Stimulated activated naive CD8-positive, alpha-beta T cell treated with anti-CD3 and anti-CD28 coated beads, Interleukin-15, amount 100 ng/mL, for 72 hours (primary cell): ENCODE data around the gene DPYD.
A peak's percentile ranks its signal among the peaks of the same experiment; 100 is the strongest.

Experiments
- ATAC-seq: fragments of 150-1000 bp; cut with Tn5 transposase; 2 replicates; pipeline ENCODE4 v1.10.0; 2021; ENCODE audit warnings: mild to moderate bottlenecking, moderate library complexity
- DNase-seq, 2 donors: peaks; one replicate each; pipeline ENCODE4 v3.0.0; 2021 to 2022
- H3K27ac Mint-ChIP-seq, 2 donors: one replicate each; pipeline ENCODE4 v1.8.0; 2022; ENCODE audit warnings: mild to moderate bottlenecking in 2 of 2, mixed read lengths in 2 of 2, moderate library complexity in 2 of 2
- H3K27me3 Mint-ChIP-seq: one replicate; pipeline ENCODE4 v1.8.0; 2022; ENCODE audit warnings: mixed read lengths
- H3K4me1 Mint-ChIP-seq: one replicate; pipeline ENCODE4 v1.8.0; 2022; ENCODE audit warnings: mild to moderate bottlenecking, mixed read lengths
- H3K4me3 Mint-ChIP-seq, 2 donors: one replicate each; pipeline ENCODE4 v1.8.0; 2022; ENCODE audit warnings: mild to moderate bottlenecking in 2 of 2, mixed read lengths in 2 of 2, moderate library complexity in 1 of 2
- H3K9me3 Mint-ChIP-seq, 2 donors: one replicate each; pipeline ENCODE4 v1.8.0; 2022; ENCODE audit warnings: mixed read lengths in 2 of 2

DPYD gene

GRCh38 chr1:97883823-97884222, 37.0 kb downstream of the DPYD start:
- Mint-ChIP-seq H3K9me3 (peaks cover 11 to 13% of the 10 kb centered on the region in 2 donors), H3K27ac (no peak overlapping the region), H3K4me3 (no peak overlapping the region), H3K27me3 (no peaks in the 10 kb centered on the region), H3K4me1 (peaks cover 22% of the 10 kb centered on the region)
- DNase-seq (no peak), ATAC-seq (no peak)

GRCh38 chr1:97877307-97877706, 43.5 kb downstream of the DPYD start:
- ATAC-seq, result no peak
- no peaks in the 10 kb centered on the region for H3K4me1 Mint-ChIP-seq
- H3K9me3 Mint-ChIP-seq, result no peaks in the 10 kb centered on the region
- no peak overlapping the region for H3K4me3 Mint-ChIP-seq
- H3K27me3 Mint-ChIP-seq, result no peaks in the 10 kb centered on the region
- no peak for DNase-seq
- no peak overlapping the region for H3K27ac Mint-ChIP-seq

- no peak for ATAC-seq
- Mint-ChIP-seq H3K27me3 (no peaks in the 10 kb centered on the region), H3K4me3 (no peak overlapping the region), H3K27ac (no peak overlapping the region), H3K9me3 (no peaks in the 10 kb centered on the region), H3K4me1 (no peaks in the 10 kb centered on the region)
- no peak for DNase-seq
Observed at GRCh38 chr1:97875996-97876395, 44.8 kb downstream of the DPYD start.

DNA sequence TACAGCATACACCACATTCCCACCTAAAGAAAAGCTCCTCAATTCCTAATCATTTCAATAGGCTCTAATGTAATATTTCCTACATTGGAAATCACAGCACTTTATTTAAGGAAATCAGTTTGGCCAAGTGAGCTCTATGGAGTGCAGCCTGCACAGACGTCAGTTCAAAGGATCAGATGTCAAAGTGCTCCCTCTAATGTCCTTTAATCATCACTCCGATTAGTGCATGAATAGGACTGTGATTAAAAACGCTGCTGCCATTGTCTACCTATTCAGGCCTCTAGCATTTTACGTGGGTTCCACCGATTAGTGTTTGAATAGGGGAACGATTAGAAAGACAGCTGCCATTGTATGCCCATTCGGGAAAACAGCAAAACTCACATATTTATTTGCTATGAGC, 50.2 kb downstream of the DPYD start:
- Mint-ChIP-seq H3K27me3 (no peaks in the 10 kb centered on the region), H3K4me3 (no peak overlapping the region), H3K27ac (no peak overlapping the region), H3K9me3 (peaks cover 14 to 19% of the 10 kb centered on the region in 2 donors), H3K4me1 (peaks cover 9% of the 10 kb centered on the region)
- no peak for DNase-seq
- ATAC-seq, result no peak

GRCh38 chr1:97869441-97869840, 51.4 kb downstream of the DPYD start:
- no peaks in the 10 kb centered on the region for H3K27me3 Mint-ChIP-seq
- ATAC-seq (no peak), DNase-seq (no peak)
- no peak overlapping the region for H3K27ac Mint-ChIP-seq
- H3K4me1 Mint-ChIP-seq, result peaks cover 20% of the 10 kb centered on the region
- peaks cover 14 to 19% of the 10 kb centered on the region in 2 donors for H3K9me3 Mint-ChIP-seq
- H3K4me3 Mint-ChIP-seq, result no peak overlapping the region

GRCh38 chr1:97867127-97867526, 53.7 kb downstream of the DPYD start:
- DNase-seq (no peak), ATAC-seq (no peak)
- peaks cover 14 to 19% of the 10 kb centered on the region in 2 donors for H3K9me3 Mint-ChIP-seq
- H3K27ac Mint-ChIP-seq, result no peak overlapping the region
- no peak overlapping the region for H3K4me3 Mint-ChIP-seq
- no peaks in the 10 kb centered on the region for H3K27me3 Mint-ChIP-seq
- H3K4me1 Mint-ChIP-seq, result peaks cover 26% of the 10 kb centered on the region

- peaks cover 14 to 19% of the 10 kb centered on the region in 2 donors for H3K9me3 Mint-ChIP-seq
- no peaks in the 10 kb centered on the region for H3K27me3 Mint-ChIP-seq
- peaks cover 26% of the 10 kb centered on the region for H3K4me1 Mint-ChIP-seq
- H3K27ac Mint-ChIP-seq, result peak overlapping the region in 1 of 2 donors; percentile 44
- no peak for ATAC-seq
- no peak for DNase-seq
- H3K4me3 Mint-ChIP-seq, result peak overlapping the region in 1 of 2 donors; percentile 29
Observed at GRCh38 chr1:97864615-97865014, 56.2 kb downstream of the DPYD start.

- Mint-ChIP-seq H3K9me3 (no peaks in the 10 kb centered on the region), H3K4me3 (no peak overlapping the region), H3K27me3 (no peaks in the 10 kb centered on the region), H3K4me1 (peaks cover 16% of the 10 kb centered on the region), H3K27ac (no peak overlapping the region)
- ATAC-seq (no peak), DNase-seq (no peak)
Observed at GRCh38 chr1:97853221-97853620, 67.6 kb downstream of the DPYD start.

- ATAC-seq, result peak; percentile 65
- Mint-ChIP-seq H3K4me3 (peak overlapping the region; percentile 41 to 61), H3K4me1 (peaks cover 16% of the 10 kb centered on the region), H3K9me3 (no peaks in the 10 kb centered on the region), H3K27me3 (no peaks in the 10 kb centered on the region), H3K27ac (peak overlapping the region; percentile 28 to 83)
- no peak for DNase-seq
Observed at GRCh38 chr1:97849345-97850340, 71.2 kb downstream of the DPYD start.

- H3K4me1 Mint-ChIP-seq, result peaks cover 16% of the 10 kb centered on the region
- no peaks in the 10 kb centered on the region for H3K27me3 Mint-ChIP-seq
- DNase-seq (no peak), ATAC-seq (no peak)
- H3K9me3 Mint-ChIP-seq, result no peaks in the 10 kb centered on the region
- no peak overlapping the region for H3K4me3 Mint-ChIP-seq
- no peak overlapping the region for H3K27ac Mint-ChIP-seq
Observed at GRCh38 chr1:97845805-97846204, 75.0 kb downstream of the DPYD start.

GRCh38 chr1:97844552-97845089, 76.2 kb downstream of the DPYD start:
- Mint-ChIP-seq H3K4me3 (no peak overlapping the region), H3K9me3 (no peaks in the 10 kb centered on the region), H3K27ac (no peak overlapping the region), H3K27me3 (no peaks in the 10 kb centered on the region), H3K4me1 (peaks cover 6% of the 10 kb centered on the region)
- ATAC-seq, result peak; percentile 35
- no peak for DNase-seq

DNA sequence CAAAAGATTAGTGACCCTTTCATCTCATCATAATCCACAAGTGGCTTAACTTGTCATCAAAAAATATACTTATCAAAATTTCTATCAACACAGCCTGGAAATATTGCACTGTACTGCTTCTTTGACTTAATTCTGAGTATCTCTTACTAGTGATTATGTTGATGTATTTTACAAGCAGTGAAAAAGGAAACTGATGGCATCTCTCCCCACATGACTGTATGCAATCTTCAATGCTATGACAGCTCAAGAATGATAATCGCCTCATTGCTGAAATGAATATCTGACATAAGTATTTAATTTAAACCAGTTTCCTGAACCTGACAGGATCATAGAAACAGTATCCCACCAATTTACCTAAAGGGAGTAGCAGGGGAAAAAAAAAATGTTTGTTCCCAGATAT, 79.5 kb downstream of the DPYD start:
- Mint-ChIP-seq H3K4me1 (no peaks in the 10 kb centered on the region), H3K4me3 (no peak overlapping the region), H3K27me3 (no peaks in the 10 kb centered on the region), H3K9me3 (peaks cover 0 to 5% of the 10 kb centered on the region in 2 donors), H3K27ac (no peak overlapping the region)
- ATAC-seq (no peak), DNase-seq (no peak)

GRCh38 chr1:97837161-97837560, 83.7 kb downstream of the DPYD start:
- ATAC-seq (no peak), DNase-seq (no peak)
- Mint-ChIP-seq H3K4me3 (no peak overlapping the region), H3K27me3 (no peaks in the 10 kb centered on the region), H3K9me3 (peaks cover 0 to 5% of the 10 kb centered on the region in 2 donors), H3K4me1 (no peaks in the 10 kb centered on the region), H3K27ac (no peak overlapping the region)

- no peak for DNase-seq
- Mint-ChIP-seq H3K27me3 (no peaks in the 10 kb centered on the region), H3K27ac (peak overlapping the region in 1 of 2 donors; percentile 40), H3K4me3 (no peak overlapping the region), H3K9me3 (peaks cover 0 to 5% of the 10 kb centered on the region in 2 donors), H3K4me1 (no peaks in the 10 kb centered on the region)
- ATAC-seq, result no peak
Observed at GRCh38 chr1:97834899-97835298, 85.9 kb downstream of the DPYD start.

DNA sequence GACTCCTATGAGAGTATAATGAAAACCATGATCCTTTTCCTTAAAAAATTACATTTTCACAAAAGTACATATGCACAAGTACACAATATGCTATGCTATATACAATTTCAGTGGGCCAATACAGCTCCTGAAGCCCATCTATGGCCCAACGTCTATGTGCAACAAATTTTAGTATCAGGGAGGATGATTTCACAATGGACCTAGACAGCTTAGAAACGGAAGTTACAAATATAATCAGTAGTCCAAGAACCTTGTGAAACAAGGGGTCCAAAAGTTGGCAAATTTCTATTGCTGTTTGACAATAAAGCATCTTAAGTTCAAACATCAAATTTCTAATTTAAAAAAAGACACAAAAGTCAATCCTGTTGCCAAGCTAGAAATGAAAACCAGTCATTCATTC, 87.0 kb downstream of the DPYD start:
- H3K4me3 Mint-ChIP-seq, result no peak overlapping the region
- no peaks in the 10 kb centered on the region for H3K4me1 Mint-ChIP-seq
- no peaks in the 10 kb centered on the region for H3K27me3 Mint-ChIP-seq
- peaks cover 0 to under 1% of the 10 kb centered on the region in 2 donors for H3K9me3 Mint-ChIP-seq
- no peak for DNase-seq
- H3K27ac Mint-ChIP-seq, result no peak overlapping the region
- ATAC-seq, result no peak

DNA sequence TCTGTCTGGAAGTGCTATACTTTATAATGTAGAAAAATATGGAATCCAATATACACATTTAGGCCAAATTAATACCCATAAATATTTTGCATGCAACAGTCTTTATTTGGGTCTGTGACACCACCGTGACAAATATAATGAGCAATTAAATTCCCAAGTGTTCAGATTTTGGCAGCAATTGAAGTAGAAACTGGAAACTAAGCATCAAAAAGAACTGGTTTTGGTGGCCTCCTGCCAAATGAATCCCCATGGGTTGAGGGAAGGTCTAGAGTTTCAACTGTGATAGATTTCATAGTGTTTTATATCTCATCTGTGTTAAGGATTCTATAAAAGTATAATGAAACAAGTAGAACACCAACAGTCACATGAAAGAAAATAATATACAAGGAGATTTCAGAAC, 88.4 kb downstream of the DPYD start:
- no peak for DNase-seq
- no peak for ATAC-seq
- no peaks in the 10 kb centered on the region for H3K9me3 Mint-ChIP-seq
- no peak overlapping the region for H3K27ac Mint-ChIP-seq
- no peak overlapping the region for H3K4me3 Mint-ChIP-seq
- H3K4me1 Mint-ChIP-seq, result peaks cover 5% of the 10 kb centered on the region
- H3K27me3 Mint-ChIP-seq, result no peaks in the 10 kb centered on the region
